Psoas muscle (tissue), 8 donors: ENCODE data around the gene ELP2. TPM values are rescaled to one million over a fixed set of nuclear protein-coding genes. Genes with fewer than 3 reads are reported as not detected.

ENCODE experiments used
- ATAC-seq, 4 donors: fragments of 200-7000 bp; cut with Tn5 transposase; one replicate each; pipeline ENCODE4 v1.9.1; 2020; ENCODE audit warnings: moderate library complexity in 3 of 4, mild to moderate bottlenecking in 2 of 4
- DNase-seq, 2 donors: peaks; one replicate each; pipeline ENCODE4 v3.0.0-alpha.2; 2020
- H3K27ac ChIP-seq: fragments of 200-600 bp; one replicate; pipeline ENCODE4 v1.8.0; 2022
- H3K27me3 ChIP-seq, 3 donors: fragments of 200-600 bp in 1 of 3; one replicate each; pipeline versions ENCODE4 v1.6.1 to v1.8.0; 2013 to 2022; ENCODE audit warnings: low read length in 2 of 3, mild to moderate bottlenecking in 2 of 3, moderate library complexity in 1 of 3; ENCODE audit not compliant: insufficient read depth in 3 of 3
- H3K36me3 ChIP-seq, 2 donors: fragments of 200-600 bp in 1 of 2; one replicate each; pipeline versions ENCODE4 v1.6.1 to v1.8.0; 2013 to 2022; ENCODE audit warnings: low read depth in 1 of 2, mild to moderate bottlenecking in 1 of 2, moderate library complexity in 1 of 2; ENCODE audit not compliant: insufficient read depth in 1 of 2
- H3K4me1 ChIP-seq: fragments of 200-600 bp; one replicate; pipeline ENCODE4 v1.8.0; 2022
- H3K4me3 ChIP-seq: fragments of 200-600 bp; one replicate; pipeline ENCODE4 v1.8.0; 2022; ENCODE audit warnings: mild to moderate bottlenecking
- H3K9me3 ChIP-seq: fragments of 200-600 bp; one replicate; pipeline ENCODE4 v1.8.0; 2022
- CTCF ChIP-seq: fragments of 200-600 bp; IDR thresholded peaks from one replicate; pipeline ENCODE4 v1.8.0; 2022; ENCODE audit warnings: antibody characterized with exemption
- WGBS, 3 donors: extraction: QIAGEN DNeasy Blood & Tissue Kit; methylation state at CpG; one replicate each; pipeline versions ENCODE4 v1.1.6 to v1.1.7; 2013; 5-methylcytosine and 5-hydroxymethylcytosine counted together
- intact Hi-C, 2 donors: fragments of 100-400 bp; cut with DNase I; formaldehyde crosslinking; loops; one replicate each; pipeline versions ENCODE4 v1.11.0 to v1.14.2; 2022
- polyA plus RNA-seq, 3 donors: library from polyadenylated mRNA; stranded (reverse); fragments of 200-250 nt; gene quantifications; one replicate each; pipeline ENCODE4 v1.2.3, GENCODE V29; 2013
- total RNA-seq, 4 donors: library from RNA; stranded (reverse); fragmentation: NEBNext Ultra II Directional in 2 of 4; extraction: Animal tissue kit (Norgen Biotek cat#: 25700) in 2 of 4; gene quantifications; one replicate each; pipeline versions ENCODE4 v1.2.1 to v1.2.4, GENCODE V29; 2021 to 2023
- donor health status: healthy with polysubstance abuse.
- donor health status: DM: no; HTN: no; CAD: no; lungs with moderate emphysema.
- donor health status: Bipolar disorder and iron deficiency.
- donor health status: healthy.
- donor health status: DM: yes; HTN: yes; CAD: no.
- donor health status: DM: no; HTN: no; CAD: no.
- donor health status: DM: no; HTN: no; CAD: no.
- donor health status: DM: yes; HTN: yes; CAD: no.

Gene ELP2
- total and polyA plus RNA-seq, 7 donors = 25.0 to 65.5 (median 54.7) TPM

- H3K4me1 ChIP-seq = no peaks in the 10 kb centered on the region
- no peaks in the 10 kb centered on the region for H3K27me3 ChIP-seq
- WGBS, 3 donors = 89 to 93% (median 91%) methylated on average over 7 of the region's 7 CpGs
- peaks cover 13 to 99% of the 10 kb centered on the region in 2 donors for H3K36me3 ChIP-seq
- H3K27ac ChIP-seq = no peak overlapping the region
- H3K9me3 ChIP-seq = no peaks in the 10 kb centered on the region
- ATAC-seq (no peak), DNase-seq (no peak)
- no peak overlapping the region for H3K4me3 ChIP-seq
- TF ChIP-seq CTCF = no peak
- intact Hi-C loops = loop anchor here in 1 of 2 donors (5.0 kb wide), 1 partner anchor 34 kb away; no protein-coding TSS in a partner anchor
Measured at GRCh38 chr18:36155851-36156757, 26.4 kb downstream of the ELP2 start.

DNA sequence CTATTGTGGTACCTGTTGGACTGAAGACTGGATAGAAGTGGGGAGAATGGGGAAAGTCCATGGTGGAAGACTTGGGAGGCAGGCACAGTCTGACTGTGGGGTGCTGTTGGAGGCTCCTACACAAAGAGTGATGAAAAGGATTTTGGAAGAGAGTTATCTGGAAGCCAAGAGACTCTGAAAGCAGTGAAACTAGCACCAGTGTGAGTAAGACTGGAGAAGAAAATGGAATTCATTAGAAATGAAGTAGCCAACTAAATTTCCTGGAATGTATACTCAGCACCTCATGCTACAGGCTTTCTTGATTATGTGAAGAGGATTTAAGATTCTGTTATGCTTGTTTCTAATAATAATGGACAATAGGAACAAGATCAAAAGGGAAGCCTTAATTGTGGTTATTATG is 27.7 kb downstream of the ELP2 start:
- Histone ChIP-seq H3K9me3 (no peaks in the 10 kb centered on the region), H3K27me3 (no peaks in the 10 kb centered on the region), H3K36me3 (peaks cover 8 to 99% of the 10 kb centered on the region in 2 donors), H3K4me1 (no peaks in the 10 kb centered on the region), H3K4me3 (no peak overlapping the region), H3K27ac (no peak overlapping the region)
- intact Hi-C loops = loop anchor here in 1 of 2 donors (5.0 kb wide), 1 partner anchor 35 kb away; no protein-coding TSS in a partner anchor
- no peak for TF ChIP-seq CTCF
- no peak for ATAC-seq
- DNase-seq = no peak

GRCh38 chr18:36158266-36158867 is 28.7 kb downstream of the ELP2 start:
- WGBS, 3 donors = 80 to 86% (median 85%) methylated on average over 5 of the region's 5 CpGs
- H3K4me1 ChIP-seq = no peaks in the 10 kb centered on the region
- H3K4me3 ChIP-seq = no peak overlapping the region
- ATAC-seq (no peak), DNase-seq (no peak)
- H3K36me3 ChIP-seq = peaks cover 6 to 98% of the 10 kb centered on the region in 2 donors
- H3K27me3 ChIP-seq = no peaks in the 10 kb centered on the region
- TF ChIP-seq CTCF = no peak
- H3K27ac ChIP-seq = no peak overlapping the region
- intact Hi-C loops = loop anchor here in 1 of 2 donors (5.0 kb wide), 1 partner anchor 36 kb away; no protein-coding TSS in a partner anchor
- no peaks in the 10 kb centered on the region for H3K9me3 ChIP-seq

DNA sequence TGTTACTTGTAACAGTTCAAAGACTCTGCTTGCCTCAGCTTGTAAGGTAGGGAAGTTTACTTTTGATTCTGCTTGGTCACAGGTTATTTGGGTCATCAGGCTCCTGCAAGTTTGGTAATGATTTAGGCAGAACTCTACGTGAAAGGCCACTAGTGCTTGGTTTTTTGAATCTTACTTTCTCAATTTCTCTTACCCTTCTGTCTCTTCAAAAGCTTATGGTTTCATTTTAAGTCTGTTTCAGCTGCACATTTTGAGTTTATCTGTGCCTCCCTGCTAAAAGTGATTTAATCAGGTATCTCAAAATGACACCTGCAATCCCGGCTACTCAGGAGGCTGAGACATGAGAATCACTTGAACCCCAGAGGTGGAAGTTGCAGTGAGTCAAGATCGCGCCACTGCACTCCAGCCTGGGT is 31.3 kb downstream of the ELP2 start:
- 87 to 91% (median 88%) methylated on average over 4 of the region's 4 CpGs for WGBS, 3 donors
- Histone ChIP-seq H3K4me1 (no peaks in the 10 kb centered on the region), H3K36me3 (peaks cover 3 to 98% of the 10 kb centered on the region in 2 donors), H3K27ac (no peak overlapping the region), H3K9me3 (no peaks in the 10 kb centered on the region), H3K4me3 (no peak overlapping the region), H3K27me3 (no peaks in the 10 kb centered on the region)
- no peak for TF ChIP-seq CTCF
- no peak for DNase-seq
- intact Hi-C loops = no loop called here
- no peak for ATAC-seq
